Neuron (in vitro differentiated cells): ENCODE measurements around the gene CLEC2L.

Source experiments
- H2AFZ ChIP-seq: one replicate; pipeline ENCODE4 v1.6.1; 2013; ENCODE audit warnings: low read depth, mild to moderate bottlenecking, inconsistent platforms, low read length, moderate library complexity
- H3K27me3 ChIP-seq: one replicate; pipeline ENCODE4 v1.6.1; 2013; ENCODE audit warnings: low read length; ENCODE audit not compliant: insufficient read depth
- H3K36me3 ChIP-seq: one replicate; pipeline ENCODE4 v1.6.1; 2013; ENCODE audit warnings: low read length; ENCODE audit not compliant: insufficient read depth
- H3K4me1 ChIP-seq: one replicate; pipeline ENCODE4 v1.6.1; 2013; ENCODE audit warnings: low read length; ENCODE audit not compliant: insufficient read depth
- H3K4me3 ChIP-seq: 2 replicates; pipeline ENCODE4 v1.5.1; 2013; ENCODE audit warnings: mild to moderate bottlenecking, low read length, moderate library complexity
- H3K9me3 ChIP-seq: one replicate; pipeline ENCODE4 v1.6.1; 2013; ENCODE audit warnings: low read length

The CLEC2L gene

DNA sequence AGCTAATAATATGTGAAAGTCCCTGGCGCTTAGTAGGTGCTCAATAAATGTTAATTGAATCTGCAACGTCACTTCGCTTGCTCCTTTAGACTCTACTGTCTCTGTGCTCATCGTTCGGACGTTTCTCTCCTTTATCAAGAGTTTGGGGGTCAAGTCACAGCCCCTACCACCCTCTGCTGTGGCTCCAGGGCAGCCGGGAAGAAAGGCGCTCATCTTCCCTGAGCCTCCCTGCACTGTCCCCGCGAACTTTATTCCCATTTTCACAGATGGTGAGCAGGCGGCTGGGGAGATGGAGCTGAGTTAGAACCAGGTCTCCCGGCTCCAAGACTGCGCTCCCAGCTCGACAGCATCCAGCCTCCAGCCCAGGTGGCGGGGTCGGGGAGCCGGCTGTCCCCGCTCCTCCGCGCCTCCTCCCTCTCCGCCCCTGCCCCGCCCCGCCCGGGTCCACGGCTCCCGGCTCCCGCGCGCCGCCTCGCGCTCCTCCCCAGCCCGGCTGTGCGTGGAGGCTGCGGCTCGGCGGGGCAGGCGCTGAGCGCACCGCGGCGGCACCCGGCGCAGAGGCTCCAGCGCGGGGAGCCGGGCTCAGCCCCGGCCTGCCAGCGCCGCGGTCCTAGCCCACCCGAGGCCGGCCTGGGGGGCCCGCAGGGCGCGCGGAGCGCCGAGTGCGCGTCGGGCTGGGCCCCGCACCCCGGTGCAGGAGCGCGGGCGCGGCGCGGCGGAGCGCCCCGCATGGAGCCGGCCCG lies at the start of gene CLEC2L:
Gene CLEC2L, plus strand, starts transcription at position 487 of the 743 bp plus-strand sequence. Its CDS starts 243 bp downstream, at position 730.
- Histone ChIP-seq H3K4me1 (no peaks in the 10 kb centered on the region), H3K4me3 (peak within 1 kb of the TSS; percentile 27), H2AFZ (no peak within 1 kb of the TSS), H3K27me3 (peaks cover 46% of the 10 kb centered on the region), H3K9me3 (peaks cover 6% of the 10 kb centered on the region), H3K36me3 (no peaks in the 10 kb centered on the region)

DNA sequence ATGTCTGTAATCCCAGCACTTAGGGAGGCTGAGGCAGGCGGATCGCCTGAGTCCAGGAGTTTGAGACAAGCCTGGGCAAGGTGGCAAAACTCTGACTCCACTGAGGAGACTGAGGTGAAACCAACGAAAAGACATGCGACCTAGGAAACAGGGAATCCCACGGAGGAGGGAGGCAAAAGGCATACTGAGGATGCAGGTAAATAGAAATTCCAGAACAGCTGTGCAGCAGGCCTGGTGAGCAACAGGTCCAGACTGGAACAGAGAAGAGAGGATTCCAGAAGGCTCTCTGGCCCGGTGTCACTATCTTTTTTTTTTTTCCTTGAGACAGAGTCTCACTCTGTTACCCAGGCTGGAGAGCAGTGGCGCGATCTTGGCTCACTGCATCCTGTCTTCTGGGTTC lies 47.3 kb upstream of the CLEC2L start:
- Histone ChIP-seq H3K4me3 (no peak overlapping the region), H3K9me3 (no peaks in the 10 kb centered on the region), H2AFZ (no peak overlapping the region), H3K36me3 (no peaks in the 10 kb centered on the region), H3K27me3 (peaks cover 14% of the 10 kb centered on the region), H3K4me1 (no peaks in the 10 kb centered on the region)

DNA sequence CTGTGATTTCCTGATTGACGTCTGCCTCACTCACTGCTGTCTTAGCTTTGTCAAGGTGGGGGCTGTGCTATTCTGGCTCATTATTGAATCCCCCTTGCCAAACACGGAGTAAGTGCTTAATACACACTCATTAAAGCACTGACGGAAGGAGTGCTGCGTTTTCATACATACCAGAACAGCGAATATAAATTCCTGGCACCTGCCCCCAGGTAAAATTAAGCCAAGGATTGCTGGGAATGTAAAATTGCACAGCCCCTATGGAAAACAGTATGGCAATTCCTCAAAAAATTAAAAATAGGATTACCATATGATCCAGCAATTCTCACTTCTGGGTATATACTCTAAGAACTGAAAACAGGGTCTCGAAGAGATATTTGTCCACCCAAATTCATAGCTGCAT lies 46.6 kb upstream of the CLEC2L start:
- H3K4me3 ChIP-seq = no peak overlapping the region

DNA sequence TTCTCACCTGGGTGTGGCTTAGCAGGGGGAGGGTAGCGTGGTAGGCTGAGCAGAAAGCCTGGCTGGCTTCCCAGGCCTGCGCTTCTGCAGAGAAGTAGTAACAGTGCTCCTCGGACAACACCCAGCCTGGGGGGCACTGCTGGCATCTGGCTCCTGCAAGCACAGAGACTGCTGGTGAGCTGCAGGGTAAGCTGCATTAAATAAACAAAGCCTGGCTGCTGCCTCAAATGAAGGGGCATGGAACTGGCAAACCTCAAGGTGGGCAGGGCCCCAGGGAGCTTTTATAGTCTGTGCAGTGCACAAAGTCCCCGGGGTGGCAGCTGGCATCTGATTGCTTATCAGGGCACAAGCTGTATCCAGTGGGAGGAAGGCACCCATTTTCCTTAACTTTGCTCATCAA lies 43.9 kb upstream of the CLEC2L start:
- H3K36me3 ChIP-seq = no peaks in the 10 kb centered on the region
- no peaks in the 10 kb centered on the region for H3K9me3 ChIP-seq
- no peak overlapping the region for H2AFZ ChIP-seq
- H3K4me1 ChIP-seq = peaks cover 12% of the 10 kb centered on the region
- H3K4me3 ChIP-seq = no peak overlapping the region
- peaks cover 40% of the 10 kb centered on the region for H3K27me3 ChIP-seq

More for the DNA sequence above, 46.6 kb upstream of the CLEC2L start:
- Histone ChIP-seq H3K27me3 (peaks cover 19% of the 10 kb centered on the region), H3K9me3 (no peaks in the 10 kb centered on the region), H3K36me3 (no peaks in the 10 kb centered on the region), H3K4me1 (no peaks in the 10 kb centered on the region), H2AFZ (no peak overlapping the region)

DNA sequence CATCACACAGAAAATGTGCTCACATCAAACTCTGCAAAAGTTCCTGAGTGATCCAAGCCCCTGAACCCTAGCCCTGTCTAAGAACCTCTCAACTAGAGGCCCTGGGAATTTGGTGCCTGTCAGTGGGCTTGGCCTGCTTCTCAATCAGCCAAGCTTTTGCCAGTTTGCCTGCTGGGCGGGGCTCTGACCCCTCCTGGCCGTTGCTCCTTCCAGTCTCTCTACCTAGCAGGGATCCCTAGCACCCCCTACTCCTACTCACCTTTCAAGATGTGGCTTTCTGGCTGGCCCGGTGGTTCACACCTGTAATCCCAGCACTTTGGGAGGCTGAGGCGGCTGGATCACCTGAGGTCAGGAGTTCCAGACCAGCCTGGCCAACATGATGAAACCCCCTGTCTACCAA lies 42.1 kb upstream of the CLEC2L start:
- Histone ChIP-seq H3K9me3 (no peaks in the 10 kb centered on the region), H2AFZ (no peak overlapping the region), H3K4me3 (no peak overlapping the region), H3K4me1 (peaks cover 12% of the 10 kb centered on the region), H3K27me3 (peaks cover 40% of the 10 kb centered on the region), H3K36me3 (no peaks in the 10 kb centered on the region)

DNA sequence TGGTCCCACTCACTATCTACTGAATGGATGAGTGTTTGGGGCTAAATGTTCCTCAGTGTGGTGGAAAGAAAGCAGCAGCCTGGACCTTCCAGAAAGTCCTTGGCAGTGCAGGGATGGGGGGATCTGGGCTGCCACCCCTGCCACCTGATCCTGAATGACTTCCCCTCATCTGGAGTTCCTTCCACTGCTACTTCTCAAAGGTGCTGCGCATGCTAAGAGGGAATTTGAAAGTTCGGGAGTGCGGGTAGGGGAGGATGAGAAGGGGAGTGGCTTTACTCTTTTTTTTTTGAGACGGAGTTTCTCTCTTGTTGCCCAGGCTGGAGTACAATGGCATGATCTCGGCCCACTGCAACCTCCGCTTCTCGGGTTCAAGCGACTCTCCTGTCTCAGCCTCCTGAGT lies 41.4 kb upstream of the CLEC2L start:
- Histone ChIP-seq H3K27me3 (peaks cover 45% of the 10 kb centered on the region), H3K9me3 (no peaks in the 10 kb centered on the region), H2AFZ (no peak overlapping the region), H3K36me3 (no peaks in the 10 kb centered on the region), H3K4me1 (peaks cover 12% of the 10 kb centered on the region), H3K4me3 (no peak overlapping the region)

DNA sequence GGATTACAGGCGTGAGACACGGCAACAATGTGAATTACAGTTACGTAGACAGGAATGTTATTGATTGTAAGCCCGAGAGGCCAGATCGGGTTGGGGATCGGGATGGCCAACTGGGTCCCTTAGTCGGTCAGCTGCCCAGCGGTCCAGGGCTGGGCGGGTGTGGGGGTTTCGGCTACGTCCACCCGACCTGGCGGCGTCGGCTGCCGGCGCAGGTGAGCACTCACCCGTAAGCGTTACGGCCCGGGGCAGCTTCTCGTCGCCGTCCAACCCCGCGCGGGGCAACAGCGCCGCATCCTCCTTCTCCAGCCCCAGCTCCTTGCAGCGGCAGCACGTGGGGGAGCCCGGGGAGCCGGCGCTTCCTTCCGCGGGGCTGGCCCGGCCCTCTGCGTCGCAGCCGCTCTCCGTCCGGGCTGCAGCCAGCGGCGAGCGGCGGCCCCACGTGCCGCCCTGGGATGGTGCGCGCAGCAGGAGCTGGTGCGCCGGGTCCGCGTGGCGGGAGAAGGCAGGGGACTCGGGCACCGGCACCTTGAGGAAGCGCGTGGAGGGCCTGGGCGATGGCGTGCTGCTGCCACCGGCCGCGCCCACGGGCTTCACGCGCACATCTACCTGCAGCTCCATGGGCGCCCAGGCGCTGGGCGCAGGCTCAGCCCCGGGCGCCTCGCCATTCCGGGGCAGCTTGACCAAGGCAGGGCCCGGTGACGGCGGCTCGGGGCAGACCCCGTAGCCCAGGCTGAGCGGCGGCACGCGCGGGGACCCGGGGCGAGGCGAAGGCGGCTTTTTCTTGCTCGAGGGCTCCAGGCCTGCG lies 40.6 kb upstream of the CLEC2L start:
- Histone ChIP-seq H3K27me3 (peaks cover 52% of the 10 kb centered on the region), H3K9me3 (no peaks in the 10 kb centered on the region), H3K36me3 (no peaks in the 10 kb centered on the region), H2AFZ (peak overlapping the region; percentile 73), H3K4me3 (peak overlapping the region; percentile 32), H3K4me1 (peaks cover 12% of the 10 kb centered on the region)

DNA sequence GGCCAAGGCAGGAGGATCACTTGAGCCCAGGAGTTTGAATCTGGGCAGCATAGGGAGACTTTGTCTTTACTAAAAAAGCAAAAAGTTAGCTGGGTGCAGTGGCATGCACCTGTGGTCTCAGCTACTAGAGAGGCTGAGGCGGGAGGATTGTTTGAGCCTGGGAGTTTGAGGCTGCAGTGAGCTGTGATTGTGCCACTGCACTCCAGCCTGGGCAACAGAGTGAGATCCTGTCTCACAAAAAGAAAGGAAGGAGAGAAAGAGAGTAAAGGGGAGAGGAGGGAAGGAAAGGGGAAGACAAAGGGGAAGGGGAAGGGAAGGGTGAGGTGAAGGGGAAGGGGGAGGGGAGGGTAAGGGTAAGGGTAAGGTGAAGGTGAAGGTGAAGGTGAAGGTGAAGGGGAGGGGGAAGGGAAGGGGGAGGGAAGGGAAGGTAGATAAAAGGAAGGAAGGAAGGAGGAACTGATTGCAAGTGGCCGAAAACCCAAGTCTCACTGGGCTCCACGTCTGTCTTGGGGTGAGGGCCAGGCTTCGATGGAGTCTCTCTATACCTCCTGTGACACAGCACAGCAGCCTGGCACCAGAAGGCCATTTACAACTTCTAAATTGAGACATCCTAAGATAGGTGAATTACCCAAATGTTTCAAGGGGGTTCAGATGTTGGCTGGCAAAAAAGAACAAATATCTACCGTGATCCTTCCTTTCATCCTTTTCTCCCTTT lies 36.0 kb upstream of the CLEC2L start:
- peaks cover 31% of the 10 kb centered on the region for H3K27me3 ChIP-seq
- no peak overlapping the region for H2AFZ ChIP-seq
- H3K4me1 ChIP-seq = peaks cover 18% of the 10 kb centered on the region
- H3K36me3 ChIP-seq = no peaks in the 10 kb centered on the region
- H3K9me3 ChIP-seq = peaks cover 2% of the 10 kb centered on the region
- H3K4me3 ChIP-seq = no peak overlapping the region

DNA sequence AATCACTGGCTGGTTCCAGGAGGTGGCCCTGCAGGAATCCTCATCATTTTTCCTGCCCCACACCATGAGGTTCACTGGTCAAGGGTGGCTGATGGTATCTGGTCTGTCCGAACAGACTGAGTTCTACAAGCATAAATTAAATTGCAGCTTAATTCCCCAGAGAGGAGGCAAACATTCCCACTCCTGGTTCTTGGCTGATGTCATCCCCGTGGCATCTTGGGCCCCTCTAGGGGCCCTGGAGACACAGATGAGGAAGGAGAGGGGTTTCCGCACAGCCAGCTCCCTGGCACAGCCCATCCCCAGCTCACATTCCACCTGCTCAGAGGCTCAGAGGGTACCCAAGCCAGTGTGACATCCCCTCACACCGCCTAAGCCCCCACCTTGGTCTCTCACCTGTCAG lies 34.7 kb upstream of the CLEC2L start:
- no peaks in the 10 kb centered on the region for H3K36me3 ChIP-seq
- H3K9me3 ChIP-seq = peaks cover 2% of the 10 kb centered on the region
- H2AFZ ChIP-seq = no peak overlapping the region
- peaks cover 7% of the 10 kb centered on the region for H3K4me1 ChIP-seq
- peaks cover 18% of the 10 kb centered on the region for H3K27me3 ChIP-seq
- no peak overlapping the region for H3K4me3 ChIP-seq

DNA sequence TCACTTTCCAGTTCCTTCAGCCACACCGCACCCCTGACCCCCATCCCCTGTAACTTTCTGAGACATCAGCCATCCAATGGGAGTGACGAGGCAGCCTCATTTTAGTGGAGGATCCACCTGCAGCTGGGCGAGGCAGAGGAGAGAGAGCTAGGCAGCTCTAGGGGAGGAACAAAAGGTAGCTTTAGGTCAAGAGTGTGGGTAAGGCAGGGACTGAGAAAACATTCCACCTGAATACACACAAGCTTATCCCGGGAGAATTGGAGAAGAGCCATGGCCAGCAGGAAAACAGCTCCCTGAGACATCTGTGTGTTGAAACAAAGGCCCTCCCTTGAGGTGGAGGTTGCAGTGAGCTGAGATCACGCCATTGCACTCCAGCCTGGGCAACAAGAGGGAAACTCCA lies 33.4 kb upstream of the CLEC2L start:
- no peaks in the 10 kb centered on the region for H3K36me3 ChIP-seq
- peaks cover 8% of the 10 kb centered on the region for H3K4me1 ChIP-seq
- no peak overlapping the region for H3K4me3 ChIP-seq
- peaks cover 16% of the 10 kb centered on the region for H3K27me3 ChIP-seq
- no peak overlapping the region for H2AFZ ChIP-seq
- H3K9me3 ChIP-seq = peaks cover 2% of the 10 kb centered on the region

DNA sequence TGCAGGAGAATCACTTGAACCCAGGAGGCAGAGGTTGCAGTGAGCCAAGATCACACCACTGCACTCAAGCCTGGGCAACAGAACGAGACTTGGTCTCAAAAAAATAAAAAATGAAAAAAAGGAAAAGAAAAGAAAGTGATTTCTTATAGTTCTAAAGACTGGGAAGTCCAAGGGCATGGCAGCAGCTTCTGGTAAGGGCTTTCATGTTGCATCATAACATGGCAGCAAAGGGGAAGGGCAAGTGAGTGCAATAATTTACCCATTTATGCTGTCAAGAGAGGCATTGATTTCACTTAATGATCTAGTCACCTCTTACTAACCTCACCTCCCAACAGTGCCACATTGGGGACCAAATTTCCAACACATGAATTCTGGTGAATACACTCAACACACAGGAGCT lies 31.2 kb upstream of the CLEC2L start:
- H3K4me3 ChIP-seq = no peak overlapping the region
- no peak overlapping the region for H2AFZ ChIP-seq
- no peaks in the 10 kb centered on the region for H3K36me3 ChIP-seq
- peaks cover 2% of the 10 kb centered on the region for H3K9me3 ChIP-seq
- peaks cover 10% of the 10 kb centered on the region for H3K27me3 ChIP-seq
- H3K4me1 ChIP-seq = peaks cover 19% of the 10 kb centered on the region

DNA sequence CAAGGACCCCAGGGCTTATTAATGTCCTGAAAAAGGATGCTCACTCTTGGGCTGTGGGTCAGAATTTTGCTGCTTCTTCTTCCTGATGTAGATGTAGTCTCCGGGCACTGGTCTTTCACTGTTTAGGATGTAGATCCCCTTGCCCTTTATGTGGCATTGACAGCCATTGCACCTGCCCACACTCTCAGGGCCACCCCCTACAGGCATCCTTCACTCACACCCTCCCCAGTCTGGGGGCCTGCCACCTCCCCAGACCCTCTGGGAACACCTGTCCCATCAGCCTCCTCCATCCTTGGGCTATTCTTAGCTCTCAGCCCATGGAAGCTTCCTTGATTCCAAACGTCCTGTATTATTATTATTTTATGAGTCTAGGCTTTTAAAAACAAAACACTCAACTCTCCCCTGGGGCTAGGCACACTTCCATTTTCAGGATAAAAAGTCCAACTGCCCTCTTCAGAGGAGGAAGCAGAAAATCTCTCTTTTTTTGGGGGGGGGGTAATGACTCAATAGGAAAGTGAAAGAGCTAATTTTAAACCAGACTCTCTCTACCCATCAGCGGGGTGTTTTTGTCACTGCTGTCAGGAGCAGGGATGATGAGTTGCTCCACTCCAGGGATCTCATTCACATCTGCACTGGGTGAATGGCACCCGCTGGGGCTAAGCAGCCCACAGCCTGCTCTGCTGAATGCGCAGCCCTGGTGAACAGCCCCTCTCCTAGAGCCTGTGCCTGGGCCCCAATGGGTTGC lies 28.5 kb upstream of the CLEC2L start:
- H2AFZ ChIP-seq = no peak overlapping the region
- H3K9me3 ChIP-seq = peaks cover 2% of the 10 kb centered on the region
- peaks cover 2% of the 10 kb centered on the region for H3K27me3 ChIP-seq
- H3K4me1 ChIP-seq = peaks cover 14% of the 10 kb centered on the region
- H3K36me3 ChIP-seq = no peaks in the 10 kb centered on the region
- H3K4me3 ChIP-seq = no peak overlapping the region
